Esophagus muscularis mucosa (tissue), 4 donors: Measurements from ENCODE around the gene SRGAP3. TPM values are rescaled to one million over a fixed set of nuclear protein-coding genes. Genes with fewer than 3 reads are reported as not detected.

Experiments
- DNase-seq: peaks from one replicate; pipeline ENCODE4 v3.0.0-alpha.2; 2017; ENCODE audit errors: extremely low spot score
- H3K27ac ChIP-seq, 4 donors: fragments of 200-600 bp; sonication (generic); replicated peaks in 1 of 4; 1 replicate in 3 of 4; 2 replicates in 1 of 4; pipeline ENCODE4 v1.5.1; 2016 to 2019; ENCODE audit warnings: mild to moderate bottlenecking in 1 of 4
- H3K27me3 ChIP-seq, 4 donors: fragments of 200-600 bp; sonication (generic); one replicate each; pipeline versions ENCODE4 v1.5.1 to v1.6.0; 2016 to 2019
- H3K36me3 ChIP-seq, 4 donors: fragments of 200-600 bp; sonication (generic); one replicate each; pipeline ENCODE4 v1.5.1; 2016 to 2019
- H3K4me1 ChIP-seq, 4 donors: fragments of 200-600 bp; sonication (generic); one replicate each; pipeline ENCODE4 v1.5.1; 2016 to 2019
- H3K4me3 ChIP-seq, 4 donors: fragments of 200-600 bp; sonication (generic); 1 replicate in 2 of 4; 2 replicates in 2 of 4; pipeline ENCODE4 v1.5.1; 2016 to 2019; ENCODE audit warnings: mild to moderate bottlenecking in 4 of 4, moderate library complexity in 1 of 4
- H3K9me3 ChIP-seq, 4 donors: fragments of 200-600 bp; sonication (generic); 1 replicate in 3 of 4; 2 replicates in 1 of 4; pipeline ENCODE4 v1.5.1; 2016 to 2019
- CTCF ChIP-seq, 3 experiments: fragments of 200-600 bp in 2 of 3; fragments of 450-650 bp in 1 of 3; sonication (generic) in 2 of 3; IDR thresholded peaks; one replicate each; pipeline ENCODE4 v1.5.1; 2017 to 2019; ENCODE audit warnings: antibody characterized with exemption in 3 of 3, mild to moderate bottlenecking in 2 of 3, moderate library complexity in 1 of 3
- EP300 ChIP-seq: sonication (generic); formaldehyde crosslinking; IDR thresholded peaks from one replicate; pipeline ENCODE4 v1.6.1; 2017; ENCODE audit warnings: antibody characterized with exemption
- POLR2A ChIP-seq: fragments of 450-650 bp; IDR thresholded peaks from one replicate; pipeline ENCODE4 v1.6.1; 2017; ENCODE audit warnings: antibody characterized with exemption, moderate library complexity, mild to moderate bottlenecking, low read depth
- POLR2AphosphoS5 ChIP-seq, 2 donors: sonication (generic); formaldehyde crosslinking; IDR thresholded peaks; one replicate each; pipeline ENCODE4 v1.6.1; 2017; ENCODE audit warnings: antibody characterized with exemption in 2 of 2
- WGBS: methylation state at CpG from one replicate; pipeline ENCODE4 v1.1.5; 2018; 5-methylcytosine and 5-hydroxymethylcytosine counted together
- intact Hi-C: fragments of 100-400 bp; cut with DNase I; formaldehyde crosslinking; loops from one replicate; pipeline ENCODE4 v1.15.1; 2023
- total RNA-seq, 4 donors: library from RNA; depleted of rRNA; stranded (reverse); fragments of >200 nt; gene quantifications; one replicate each; pipeline versions ENCODE4 v1.1.0 to v1.2.1, GENCODE V29; 2016

The SRGAP3 gene
- total RNA-seq, 4 donors from 2014 or later = 2.4 to 8.6 (median 3.1) TPM

GRCh38 chr3:9147896-9148266 is 101.6 kb downstream of the SRGAP3 start:
- intact Hi-C loops = no loop called here
- H3K36me3 ChIP-seq = no peaks in the 10 kb centered on the region
- H3K4me3 ChIP-seq = no peak overlapping the region
- no peak overlapping the region for H3K27ac ChIP-seq
- H3K27me3 ChIP-seq = no peaks in the 10 kb centered on the region
- WGBS = 80% methylated on average over 7 of the region's 7 CpGs
- TF ChIP-seq POLR2AphosphoS5 (IDR thresholded peaks at IDR 0.05) = no peak
- no peak for TF ChIP-seq EP300
- no peak for TF ChIP-seq CTCF (IDR thresholded peaks at IDR 0.05)
- no peak for TF ChIP-seq POLR2A
- peaks cover 0 to 9% (median 0%) of the 10 kb centered on the region in 4 donors for H3K9me3 ChIP-seq
- H3K4me1 ChIP-seq = peaks cover 0 to 7% (median 3%) of the 10 kb centered on the region in 4 donors
- no peak for DNase-seq

- TF ChIP-seq CTCF (IDR thresholded peaks at IDR 0.05) (no peak), POLR2AphosphoS5 (IDR thresholded peaks at IDR 0.05) (no peak), EP300 (no peak), POLR2A (no peak)
Observed at GRCh38 chr3:9147215-9147895, 102.1 kb downstream of the SRGAP3 start.

GRCh38 chr3:9146367-9147071 is 102.9 kb downstream of the SRGAP3 start:
- Histone ChIP-seq H3K9me3 (peaks cover 0 to 9% (median 0%) of the 10 kb centered on the region in 4 donors), H3K27ac (no peak overlapping the region), H3K4me3 (no peak overlapping the region), H3K4me1 (peaks cover 5 to 21% (median 16%) of the 10 kb centered on the region in 4 donors), H3K27me3 (no peaks in the 10 kb centered on the region), H3K36me3 (no peaks in the 10 kb centered on the region)
- WGBS = 90% methylated on average over 9 of the region's 11 CpGs
- TF ChIP-seq EP300 = no peak
- TF ChIP-seq POLR2AphosphoS5 (IDR thresholded peaks at IDR 0.05) = no peak
- TF ChIP-seq POLR2A = no peak
- TF ChIP-seq CTCF (IDR thresholded peaks at IDR 0.05) = no peak
- no peak for DNase-seq
- intact Hi-C loops = no loop called here

More at GRCh38 chr3:9147215-9147895, 102.1 kb downstream of the SRGAP3 start:
- Histone ChIP-seq H3K4me1 (peaks cover 0 to 13% (median 8%) of the 10 kb centered on the region in 4 donors), H3K4me3 (no peak overlapping the region), H3K9me3 (peaks cover 0 to 9% (median 0%) of the 10 kb centered on the region in 4 donors), H3K27ac (no peak overlapping the region), H3K36me3 (no peaks in the 10 kb centered on the region), H3K27me3 (no peaks in the 10 kb centered on the region)
- 47% methylated on average over 8 of the region's 8 CpGs for WGBS
- no peak for DNase-seq
- intact Hi-C loops = no loop called here

GRCh38 chr3:9143184-9143583 is 106.3 kb downstream of the SRGAP3 start:
- intact Hi-C loops = no loop called here
- Histone ChIP-seq H3K9me3 (peaks cover 0 to 7% (median 0%) of the 10 kb centered on the region in 4 donors), H3K4me1 (peaks cover 7 to 30% (median 23%) of the 10 kb centered on the region in 4 donors), H3K27me3 (no peaks in the 10 kb centered on the region), H3K4me3 (no peak overlapping the region), H3K36me3 (no peaks in the 10 kb centered on the region), H3K27ac (no peak overlapping the region)
- 98% methylated on average over 2 of the region's 2 CpGs for WGBS
- DNase-seq = no peak
- TF ChIP-seq CTCF (IDR thresholded peaks at IDR 0.05) (no peak), POLR2AphosphoS5 (IDR thresholded peaks at IDR 0.05) (no peak)
